GM21360 (cell line): ENCODE measurements around the gene SLC36A3.
"Not testable (repeated sequence)": the region's sequence is repeated elsewhere in the genome, so short reads cannot be mapped to it uniquely, and the experiment has no call there.

Experiments used
- ATAC-seq: cut with Tn5 transposase; IDR thresholded peaks from one replicate; pipeline ENCODE4 v1.9.1; 2021; ENCODE audit warnings: mild to moderate bottlenecking, moderate library complexity; ENCODE audit not compliant: unreplicated experiment

SLC36A3 gene

GRCh38 chr5:151240268-151240835 lies 63.2 kb downstream of the SLC36A3 start:
- ATAC-seq, result not testable (repeated sequence)

- ATAC-seq, result no peak
Measured at GRCh38 chr5:151239237-151239861, 64.2 kb downstream of the SLC36A3 start.

- peak; percentile 44 for ATAC-seq
Measured at GRCh38 chr5:151238303-151238741, 65.2 kb downstream of the SLC36A3 start.

GRCh38 chr5:151237685-151238084 lies 65.9 kb downstream of the SLC36A3 start:
- no peak for ATAC-seq

- ATAC-seq, result no peak
Measured at GRCh38 chr5:151236888-151237287, 66.7 kb downstream of the SLC36A3 start.

GRCh38 chr5:151235239-151235571 lies 68.4 kb downstream of the SLC36A3 start:
- ATAC-seq, result not testable (repeated sequence)

GRCh38 chr5:151234476-151235238 lies 68.9 kb downstream of the SLC36A3 start:
- peak; percentile 60 for ATAC-seq

- ATAC-seq, result no peak
Measured at GRCh38 chr5:151233616-151234085, 69.9 kb downstream of the SLC36A3 start.

- ATAC-seq, result no peak
Measured at GRCh38 chr5:151231359-151231758, 72.2 kb downstream of the SLC36A3 start.

- no peak for ATAC-seq
Measured at GRCh38 chr5:151230048-151230680, 73.4 kb downstream of the SLC36A3 start.

GRCh38 chr5:151228986-151229385 lies 74.6 kb downstream of the SLC36A3 start:
- no peak for ATAC-seq

GRCh38 chr5:151227918-151228447 lies 75.6 kb downstream of the SLC36A3 start:
- ATAC-seq, result no peak
